Stimulated activated CD4-positive, alpha-beta T cell treated with anti-CD3 and anti-CD28 coated beads, Interleukin-15, amount 100 ng/mL, for 24 hours (primary cell): Measurements from ENCODE around the gene RNU5D-1.

ENCODE experiments used
- DNase-seq: peaks from one replicate; pipeline ENCODE4 v3.0.0-alpha.2; 2020

Gene RNU5D-1

GRCh38 chr1:44698138-44698537 lies 32.8 kb downstream of the RNU5D-1 start:
- DNase-seq: no peak

DNA sequence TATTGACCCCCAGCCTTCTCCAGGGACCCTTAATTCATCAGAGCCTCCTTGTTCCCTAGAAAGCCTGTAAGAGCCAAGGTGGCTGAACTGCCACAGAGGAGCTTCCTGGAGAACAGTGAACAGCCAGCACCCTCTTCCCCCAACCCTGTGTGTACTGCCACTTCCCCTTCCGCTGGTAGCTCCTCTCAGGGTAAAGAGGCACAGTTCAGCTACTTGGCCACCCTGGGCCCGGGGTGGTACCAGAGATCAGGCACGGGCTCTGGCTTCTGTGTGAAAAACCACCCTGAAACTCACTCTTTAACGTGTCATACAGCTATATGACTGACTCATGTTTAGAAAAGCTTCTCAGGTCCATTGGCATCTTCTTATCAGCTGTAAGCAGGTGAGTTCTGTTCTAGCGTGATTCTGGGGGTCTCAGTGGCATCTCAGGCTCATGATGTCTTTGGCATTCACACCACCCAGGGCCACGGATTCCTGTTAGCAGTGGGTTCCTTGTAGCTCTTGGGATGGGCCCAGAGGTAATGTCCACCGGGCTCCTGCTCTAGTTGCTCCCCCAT lies 34.1 kb downstream of the RNU5D-1 start:
- DNase-seq: peak; percentile 47

- DNase-seq: no peak
Observed at GRCh38 chr1:44696101-44696500, 34.9 kb downstream of the RNU5D-1 start.

DNA sequence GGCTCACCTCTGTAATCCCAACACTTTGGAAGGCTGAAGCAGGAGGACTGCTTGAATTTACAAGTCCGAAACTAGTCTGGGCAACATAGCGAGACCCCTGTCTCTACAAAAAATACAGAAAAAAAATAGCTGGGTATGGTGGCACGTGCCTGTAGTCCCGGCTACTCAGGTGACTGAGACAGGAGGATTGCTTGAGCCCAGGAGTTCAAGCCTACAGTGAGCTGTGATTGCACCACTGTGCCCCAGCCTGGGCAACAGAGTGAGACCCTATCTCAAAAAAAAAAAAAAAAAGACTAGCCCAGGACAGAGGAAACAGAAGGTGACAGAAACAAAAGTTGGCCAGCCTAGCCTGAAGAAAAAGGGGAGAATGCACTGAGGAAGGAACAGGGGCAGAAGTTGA lies 35.3 kb downstream of the RNU5D-1 start:
- no peak for DNase-seq

DNA sequence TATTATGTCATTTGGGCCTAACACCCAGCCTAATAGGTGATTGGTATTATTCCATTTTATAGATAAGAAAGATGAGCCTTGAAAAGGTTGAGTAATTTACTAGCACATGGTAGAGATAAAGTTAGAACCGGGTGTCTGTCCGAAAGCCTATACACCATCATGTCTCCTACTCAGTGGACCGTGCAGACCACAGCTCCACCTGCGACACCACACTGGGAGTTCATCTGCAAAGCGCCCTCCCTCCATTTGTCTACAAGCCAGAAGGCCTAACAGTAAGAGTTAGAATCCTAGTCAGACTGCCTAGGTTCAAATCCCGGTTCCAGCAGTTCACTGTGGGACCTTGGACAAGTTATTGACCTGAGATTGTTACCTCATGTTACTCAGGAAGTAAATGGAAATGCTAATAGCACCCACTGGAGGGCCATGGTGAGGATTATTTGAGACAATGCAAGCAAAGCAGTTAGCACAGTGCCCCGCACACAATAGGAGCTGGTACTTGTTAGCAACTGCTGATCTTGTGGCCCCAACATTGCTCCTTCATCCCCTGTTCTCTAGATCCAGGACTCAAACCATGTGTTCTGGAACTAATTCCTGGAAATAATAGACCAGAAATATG lies 36.0 kb downstream of the RNU5D-1 start:
- no peak for DNase-seq

- no peak for DNase-seq
Observed at GRCh38 chr1:44693900-44694299, 37.1 kb downstream of the RNU5D-1 start.

GRCh38 chr1:44693159-44693558 lies 37.8 kb downstream of the RNU5D-1 start:
- DNase-seq: no peak

DNA sequence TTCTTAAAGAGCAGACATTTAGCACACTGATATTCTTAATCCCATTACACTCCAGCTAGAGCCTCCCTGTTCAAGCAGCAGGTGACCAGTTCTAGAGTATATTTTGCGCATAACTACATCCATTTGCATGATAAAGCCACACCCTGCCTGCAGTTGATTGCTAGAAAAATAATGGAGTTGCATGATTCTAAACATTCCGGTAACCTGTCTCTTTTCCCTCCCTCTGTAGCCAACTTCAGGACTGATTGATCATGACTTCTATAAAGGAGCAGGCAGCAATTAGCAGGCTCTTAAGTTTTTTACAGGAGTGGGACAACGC lies 41.6 kb downstream of the RNU5D-1 start:
- DNase-seq: no peak

GRCh38 chr1:44688760-44689446 lies 42.1 kb downstream of the RNU5D-1 start:
- DNase-seq: no peak

- no peak for DNase-seq
Observed at GRCh38 chr1:44685881-44686280, 45.1 kb downstream of the RNU5D-1 start.

DNA sequence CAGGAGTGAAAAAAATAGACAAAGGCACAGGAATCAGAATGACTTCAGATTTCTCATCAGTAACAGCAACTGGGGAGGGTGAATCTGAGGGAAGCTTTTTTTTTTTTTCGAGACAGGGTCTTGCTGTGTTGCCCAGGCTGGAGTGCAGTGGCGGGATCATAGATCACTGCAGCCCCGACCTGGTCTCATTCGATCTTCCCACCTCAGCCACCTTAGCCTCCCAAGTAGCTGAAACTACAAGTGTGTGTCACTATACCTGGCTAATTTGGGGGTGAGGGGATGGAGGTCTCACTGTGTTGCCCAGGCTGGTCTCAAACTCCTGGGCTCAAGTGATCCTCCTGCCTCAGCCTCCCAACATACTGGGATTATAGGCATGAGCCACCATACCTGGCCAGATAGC lies 45.8 kb downstream of the RNU5D-1 start:
- no peak for DNase-seq

- no peak for DNase-seq
Observed at GRCh38 chr1:44684525-44684924, 46.4 kb downstream of the RNU5D-1 start.

DNA sequence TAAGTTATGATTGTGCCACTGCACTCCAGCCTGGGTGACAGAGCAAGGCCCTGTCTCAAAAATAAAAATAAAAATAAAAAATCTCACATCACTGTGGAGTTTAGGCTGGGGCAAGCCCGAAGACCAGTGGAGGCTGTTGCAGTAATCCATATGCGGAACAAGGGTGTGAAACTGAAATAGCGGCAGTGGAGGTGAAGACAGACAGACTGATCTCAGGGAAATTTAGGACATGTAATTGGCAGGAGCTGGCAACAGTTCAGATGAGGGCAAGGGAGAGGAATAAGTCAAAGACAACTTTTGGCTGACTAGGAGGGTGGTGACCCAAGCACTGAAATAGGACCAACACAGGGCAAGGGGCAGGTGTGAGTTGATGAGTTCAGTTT lies 48.1 kb downstream of the RNU5D-1 start:
- DNase-seq: no peak

DNA sequence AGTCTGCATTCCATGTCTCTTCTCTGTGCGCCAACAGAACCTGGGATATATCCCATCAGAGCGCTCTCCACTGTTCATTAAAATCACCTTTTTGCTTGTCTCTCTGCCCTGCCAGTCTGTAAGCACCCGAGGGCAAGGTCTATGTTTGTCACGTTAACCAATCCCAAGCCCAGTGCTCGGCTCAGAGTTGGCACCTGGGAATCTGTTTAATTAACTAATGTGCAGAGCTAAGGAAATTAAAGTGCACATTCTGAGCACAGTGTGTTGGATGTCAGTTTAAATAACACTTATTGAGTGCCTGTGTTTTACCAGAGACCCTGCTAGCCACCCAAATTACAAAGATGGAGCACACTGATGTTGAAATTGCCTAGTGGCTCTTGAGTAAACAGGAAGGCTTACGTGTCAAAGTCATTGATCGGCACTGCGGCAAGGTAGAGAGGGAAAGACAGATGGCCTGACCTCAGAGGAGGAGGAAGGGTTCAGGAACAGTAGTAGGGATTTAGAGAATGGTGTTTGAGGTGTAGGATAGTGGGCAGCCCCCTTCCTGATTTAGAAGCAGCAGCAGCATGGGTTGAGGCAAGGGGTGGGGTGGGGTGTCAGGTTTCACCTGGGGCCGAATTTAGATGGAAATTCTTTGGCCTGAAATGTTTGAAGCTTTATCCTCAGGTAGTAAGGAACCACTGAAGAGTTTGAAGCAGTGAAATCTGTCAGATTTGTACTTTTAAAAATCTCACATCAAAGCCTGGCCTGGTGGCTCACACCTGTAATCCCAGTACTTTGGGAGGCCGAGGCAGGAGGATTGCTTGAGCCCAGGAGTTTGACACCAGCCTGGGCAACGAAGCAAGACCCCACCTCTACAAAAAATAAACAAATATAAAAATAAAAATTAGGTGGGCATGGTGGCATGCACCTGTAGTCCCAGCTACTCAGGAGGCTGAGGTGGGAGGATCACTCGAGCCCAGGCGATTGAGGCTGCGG lies 48.8 kb downstream of the RNU5D-1 start:
- no peak for DNase-seq
